Measurements from ENCODE around the gene TRUB1.

DNA sequence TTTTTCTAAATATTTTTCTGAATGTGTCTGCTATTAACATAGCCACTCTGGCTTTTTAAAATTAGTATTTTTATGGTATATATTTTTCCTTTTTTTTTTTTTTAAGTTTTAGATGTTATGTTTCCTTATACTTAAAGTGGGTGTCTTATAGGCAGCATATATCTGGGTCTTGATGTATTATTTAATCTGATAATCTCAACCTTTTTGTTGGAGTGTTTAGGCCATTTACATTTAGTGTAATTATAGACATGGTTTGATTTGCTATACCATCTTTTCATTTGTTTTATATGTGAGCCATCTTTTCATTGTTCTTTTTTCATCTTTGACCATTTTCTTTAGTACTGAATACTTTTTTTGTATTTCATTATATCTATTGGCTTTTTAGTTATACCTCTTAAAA is 45.0 kb downstream of the TRUB1 start:
- TF ChIP-seq, protein P1, sequence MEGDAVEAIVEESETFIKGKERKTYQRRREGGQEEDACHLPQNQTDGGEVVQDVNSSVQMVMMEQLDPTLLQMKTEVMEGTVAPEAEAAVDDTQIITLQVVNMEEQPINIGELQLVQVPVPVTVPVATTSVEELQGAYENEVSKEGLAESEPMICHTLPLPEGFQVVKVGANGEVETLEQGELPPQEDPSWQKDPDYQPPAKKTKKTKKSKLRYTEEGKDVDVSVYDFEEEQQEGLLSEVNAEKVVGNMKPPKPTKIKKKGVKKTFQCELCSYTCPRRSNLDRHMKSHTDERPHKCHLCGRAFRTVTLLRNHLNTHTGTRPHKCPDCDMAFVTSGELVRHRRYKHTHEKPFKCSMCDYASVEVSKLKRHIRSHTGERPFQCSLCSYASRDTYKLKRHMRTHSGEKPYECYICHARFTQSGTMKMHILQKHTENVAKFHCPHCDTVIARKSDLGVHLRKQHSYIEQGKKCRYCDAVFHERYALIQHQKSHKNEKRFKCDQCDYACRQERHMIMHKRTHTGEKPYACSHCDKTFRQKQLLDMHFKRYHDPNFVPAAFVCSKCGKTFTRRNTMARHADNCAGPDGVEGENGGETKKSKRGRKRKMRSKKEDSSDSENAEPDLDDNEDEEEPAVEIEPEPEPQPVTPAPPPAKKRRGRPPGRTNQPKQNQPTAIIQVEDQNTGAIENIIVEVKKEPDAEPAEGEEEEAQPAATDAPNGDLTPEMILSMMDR (IDR thresholded peaks at IDR 0.05): no peak
- no peak for TF ChIP-seq POLR2AphosphoS5 (IDR thresholded peaks at IDR 0.05)
- no peak for TF ChIP-seq POLR2A (IDR thresholded peaks at IDR 0.05)

Data from breast epithelium (tissue), 3 donors.